HG03521 (cell line): ENCODE measurements around the gene KRT1.

Experiments
- ATAC-seq: cut with Tn5 transposase; IDR thresholded peaks from one replicate; pipeline ENCODE4 v1.9.1; 2021; ENCODE audit warnings: mild to moderate bottlenecking, moderate library complexity; ENCODE audit not compliant: unreplicated experiment

KRT1 gene

GRCh38 chr12:52641468-52641867 lies 38.7 kb downstream of the KRT1 start:
- no peak for ATAC-seq

- no peak for ATAC-seq
These were observed 42.9 kb downstream of the KRT1 start for GRCh38 chr12:52637299-52637698.

- no peak for ATAC-seq
These were observed 43.5 kb downstream of the KRT1 start for GRCh38 chr12:52636592-52637258.

- no peak for ATAC-seq
These were observed 44.0 kb downstream of the KRT1 start for GRCh38 chr12:52636189-52636588.

- ATAC-seq: no peak
These were observed 45.7 kb downstream of the KRT1 start for GRCh38 chr12:52634266-52635056.

- no peak for ATAC-seq
These were observed 46.8 kb downstream of the KRT1 start for GRCh38 chr12:52633383-52633782.

- ATAC-seq: no peak
These were observed 47.6 kb downstream of the KRT1 start for GRCh38 chr12:52632656-52633055.

GRCh38 chr12:52631676-52632459 lies 48.3 kb downstream of the KRT1 start:
- no peak for ATAC-seq

- no peak for ATAC-seq
These were observed 48.9 kb downstream of the KRT1 start for GRCh38 chr12:52631264-52631663.

GRCh38 chr12:52630599-52631200 lies 49.5 kb downstream of the KRT1 start:
- ATAC-seq: no peak

GRCh38 chr12:52630008-52630500 lies 50.2 kb downstream of the KRT1 start:
- no peak for ATAC-seq

GRCh38 chr12:52629281-52630007 lies 50.8 kb downstream of the KRT1 start:
- ATAC-seq: no peak

- no peak for ATAC-seq
These were observed 51.4 kb downstream of the KRT1 start for GRCh38 chr12:52628841-52629240.

- ATAC-seq: no peak
These were observed 52.1 kb downstream of the KRT1 start for GRCh38 chr12:52628111-52628507.

- no peak for ATAC-seq
These were observed 52.7 kb downstream of the KRT1 start for GRCh38 chr12:52627395-52628110.
